ENCODE measurements around the gene CYP4F12. TPM values are rescaled to one million over a fixed set of nuclear protein-coding genes. Genes with fewer than 3 reads are reported as not detected.

The CYP4F12 gene
- total and polyA plus RNA-seq, 4 donors: 2.2 to 7.6 (median 6.0) TPM

GRCh38 chr19:15730538-15730937, 57.7 kb downstream of the CYP4F12 start:
- H3K36me3 ChIP-seq (ENCODE audit: control insufficient read depth, insufficient read depth, low read length): no peaks in the 10 kb centered on the region
- DNase-seq (ENCODE audit: low read depth in 4 of 6, low spot score in 6 of 6): no peak
- no peaks in the 10 kb centered on the region for H3K9me3 ChIP-seq (ENCODE audit: control insufficient read depth, insufficient read depth, low read length)
- WGBS (ENCODE audit: insufficient coverage): no CpG with 5 or more reads among the region's 1 CpG
- no peak overlapping the region for H3K27ac ChIP-seq (ENCODE audit: low read depth, low read length)
- H3K27me3 ChIP-seq (ENCODE audit: control insufficient read depth, insufficient read depth, low read length): no peaks in the 10 kb centered on the region
- H3K4me3 ChIP-seq (ENCODE audit: low read depth, low read length): no peak overlapping the region
- H3K4me1 ChIP-seq (ENCODE audit: control insufficient read depth, insufficient read depth, low read length): no peaks in the 10 kb centered on the region

- Histone ChIP-seq H3K9me3 (ENCODE audit: control insufficient read depth, insufficient read depth, low read length) (no peaks in the 10 kb centered on the region), H3K27ac (ENCODE audit: low read depth, low read length) (no peak overlapping the region), H3K36me3 (ENCODE audit: control insufficient read depth, insufficient read depth, low read length) (no peaks in the 10 kb centered on the region), H3K4me3 (ENCODE audit: low read depth, low read length) (no peak overlapping the region), H3K4me1 (ENCODE audit: control insufficient read depth, insufficient read depth, low read length) (no peaks in the 10 kb centered on the region), H3K27me3 (ENCODE audit: control insufficient read depth, insufficient read depth, low read length) (no peaks in the 10 kb centered on the region)
- WGBS (ENCODE audit: insufficient coverage): 33% methylated on average over 1 of the region's 1 CpG
- no peak for DNase-seq (ENCODE audit: low read depth in 4 of 6, low spot score in 6 of 6)
Observed at GRCh38 chr19:15732388-15732787, 59.5 kb downstream of the CYP4F12 start.

- DNase-seq (ENCODE audit: low read depth in 4 of 6, low spot score in 6 of 6): no peak
- Histone ChIP-seq H3K36me3 (ENCODE audit: control insufficient read depth, insufficient read depth, low read length) (no peaks in the 10 kb centered on the region), H3K27ac (ENCODE audit: low read depth, low read length) (no peak overlapping the region), H3K9me3 (ENCODE audit: control insufficient read depth, insufficient read depth, low read length) (no peaks in the 10 kb centered on the region), H3K4me1 (ENCODE audit: control insufficient read depth, insufficient read depth, low read length) (no peaks in the 10 kb centered on the region), H3K4me3 (ENCODE audit: low read depth, low read length) (no peak overlapping the region), H3K27me3 (ENCODE audit: control insufficient read depth, insufficient read depth, low read length) (no peaks in the 10 kb centered on the region)
- 65% methylated on average over 2 of the region's 6 CpGs for WGBS (ENCODE audit: insufficient coverage)
Observed at GRCh38 chr19:15733895-15734294, 61.0 kb downstream of the CYP4F12 start.

- DNase-seq (ENCODE audit: low read depth in 4 of 6, low spot score in 6 of 6): no peak
- Histone ChIP-seq H3K4me3 (ENCODE audit: low read depth, low read length) (no peak within 1 kb of the TSS), H3K27me3 (ENCODE audit: control insufficient read depth, insufficient read depth, low read length) (no peaks in the 10 kb centered on the region), H3K27ac (ENCODE audit: low read depth, low read length) (no peak within 1 kb of the TSS), H3K9me3 (ENCODE audit: control insufficient read depth, insufficient read depth, low read length) (no peaks in the 10 kb centered on the region), H3K36me3 (ENCODE audit: control insufficient read depth, insufficient read depth, low read length) (no peaks in the 10 kb centered on the region), H3K4me1 (ENCODE audit: control insufficient read depth, insufficient read depth, low read length) (no peaks in the 10 kb centered on the region)
- no CpG with 5 or more reads among the region's 4 CpGs for WGBS (ENCODE audit: insufficient coverage)
Observed at GRCh38 chr19:15737722-15738121, 64.8 kb downstream of the CYP4F12 start, which contains the start of gene OR10H3. Gene OR10H3, plus strand, starts transcription at chr19:15737985. Its CDS starts 3,408 bp downstream, at chr19:15741393.

GRCh38 chr19:15740785-15741184, 67.9 kb downstream of the CYP4F12 start:
- H3K9me3 ChIP-seq (ENCODE audit: control insufficient read depth, insufficient read depth, low read length): no peaks in the 10 kb centered on the region
- H3K27me3 ChIP-seq (ENCODE audit: control insufficient read depth, insufficient read depth, low read length): no peaks in the 10 kb centered on the region
- no peaks in the 10 kb centered on the region for H3K4me1 ChIP-seq (ENCODE audit: control insufficient read depth, insufficient read depth, low read length)
- WGBS (ENCODE audit: insufficient coverage): no CpG with 5 or more reads among the region's 1 CpG
- H3K36me3 ChIP-seq (ENCODE audit: control insufficient read depth, insufficient read depth, low read length): no peaks in the 10 kb centered on the region
- no peak overlapping the region for H3K27ac ChIP-seq (ENCODE audit: low read depth, low read length)
- H3K4me3 ChIP-seq (ENCODE audit: low read depth, low read length): no peak overlapping the region
- DNase-seq (ENCODE audit: low read depth in 4 of 6, low spot score in 6 of 6): no peak

Other genes starting within 250 kb of the CYP4F12 start
- gene WIZ, start 223.1 kb upstream of the CYP4F12 start, total RNA-seq: 10 to 100 TPM in 1 of 2 donors, 1 to 10 TPM in 1; 8.7 to 12.1 TPM
- 10 to 100 TPM; 69.8 to 72.6 TPM for gene WIZ, start 223.1 kb upstream of the CYP4F12 start, polyA plus RNA-seq (ENCODE audit: insufficient read length in 2 of 2)
- gene RASAL3, start 208.5 kb upstream of the CYP4F12 start, total RNA-seq: 1 to 10 TPM; 1.9 TPM
- gene RASAL3, start 208.5 kb upstream of the CYP4F12 start, polyA plus RNA-seq (ENCODE audit: insufficient read length in 2 of 2): 1 to 10 TPM; 3.6 to 4.2 TPM
- not detected for gene PGLYRP2, start 193.6 kb upstream of the CYP4F12 start, total RNA-seq
- gene PGLYRP2, start 193.6 kb upstream of the CYP4F12 start, polyA plus RNA-seq (ENCODE audit: insufficient read length in 2 of 2): not detected
- not detected for gene CYP4F22, start 164.6 kb upstream of the CYP4F12 start, total RNA-seq
- under 1 TPM in 1 of 2 donors, not detected in 1; 0.06 TPM for gene CYP4F22, start 164.6 kb upstream of the CYP4F12 start, polyA plus RNA-seq (ENCODE audit: insufficient read length in 2 of 2)
- not detected for gene CYP4F8, start 57.9 kb upstream of the CYP4F12 start, total RNA-seq
- under 1 TPM; 0.08 to 0.09 TPM for gene CYP4F8, start 57.9 kb upstream of the CYP4F12 start, polyA plus RNA-seq (ENCODE audit: insufficient read length in 2 of 2)
- 1 to 10 TPM in 1 of 2 donors, under 1 TPM in 1; 0.33 to 1.6 TPM for gene CYP4F3, start 32.2 kb upstream of the CYP4F12 start, total RNA-seq
- under 1 TPM; 0.14 to 0.40 TPM for gene CYP4F3, start 32.2 kb upstream of the CYP4F12 start, polyA plus RNA-seq (ENCODE audit: insufficient read length in 2 of 2)
- gene OR10H2, start 54.9 kb downstream of the CYP4F12 start, total RNA-seq: not detected
- not detected for gene OR10H2, start 54.9 kb downstream of the CYP4F12 start, polyA plus RNA-seq (ENCODE audit: insufficient read length in 2 of 2)
- not detected for gene OR10H3, start 64.9 kb downstream of the CYP4F12 start, total RNA-seq
- gene OR10H3, start 64.9 kb downstream of the CYP4F12 start, polyA plus RNA-seq (ENCODE audit: insufficient read length in 2 of 2): not detected
- under 1 TPM in 1 of 2 donors, not detected in 1; under 0.01 TPM for gene OR10H5, start 114.6 kb downstream of the CYP4F12 start, total RNA-seq
- gene OR10H5, start 114.6 kb downstream of the CYP4F12 start, polyA plus RNA-seq (ENCODE audit: insufficient read length in 2 of 2): under 1 TPM; 0.11 to 0.24 TPM
- gene OR10H1, start 142.6 kb downstream of the CYP4F12 start, total RNA-seq: not detected
- gene OR10H1, start 142.6 kb downstream of the CYP4F12 start, polyA plus RNA-seq (ENCODE audit: insufficient read length in 2 of 2): under 1 TPM; 0.08 to 0.11 TPM
- under 1 TPM in 1 of 2 donors, not detected in 1; 0.17 TPM for gene CYP4F2, start 225.0 kb downstream of the CYP4F12 start, total RNA-seq
- gene CYP4F2, start 225.0 kb downstream of the CYP4F12 start, polyA plus RNA-seq (ENCODE audit: insufficient read length in 2 of 2): under 1 TPM; 0.59 to 0.86 TPM

All from spinal cord (tissue), 10 donors.